ENCODE data around the gene EPB42.

GRCh38 chr15:43185157-43186002 lies 35.4 kb downstream of the EPB42 start, which contains the start of gene CCNDBP1:
- TF ChIP-seq CTCF (IDR thresholded peaks at IDR 0.05; ENCODE audit: borderline replicate concordance, extremely low read depth, low read length, poor library complexity, severe bottlenecking) (peak; percentile 62), EZH2 (IDR thresholded peaks at IDR 0.05; ENCODE audit: borderline replicate concordance, low read depth, low read length, severe bottlenecking) (no peak)

Data from DND-41 (cell line).